GM04504 (cell line): ENCODE results near the gene SZT2.

ENCODE experiments used
- DNase-seq: peaks from one replicate; pipeline ENCODE4 v3.0.0-alpha.2; 2012; ENCODE audit warnings: low read depth

Gene SZT2

DNA sequence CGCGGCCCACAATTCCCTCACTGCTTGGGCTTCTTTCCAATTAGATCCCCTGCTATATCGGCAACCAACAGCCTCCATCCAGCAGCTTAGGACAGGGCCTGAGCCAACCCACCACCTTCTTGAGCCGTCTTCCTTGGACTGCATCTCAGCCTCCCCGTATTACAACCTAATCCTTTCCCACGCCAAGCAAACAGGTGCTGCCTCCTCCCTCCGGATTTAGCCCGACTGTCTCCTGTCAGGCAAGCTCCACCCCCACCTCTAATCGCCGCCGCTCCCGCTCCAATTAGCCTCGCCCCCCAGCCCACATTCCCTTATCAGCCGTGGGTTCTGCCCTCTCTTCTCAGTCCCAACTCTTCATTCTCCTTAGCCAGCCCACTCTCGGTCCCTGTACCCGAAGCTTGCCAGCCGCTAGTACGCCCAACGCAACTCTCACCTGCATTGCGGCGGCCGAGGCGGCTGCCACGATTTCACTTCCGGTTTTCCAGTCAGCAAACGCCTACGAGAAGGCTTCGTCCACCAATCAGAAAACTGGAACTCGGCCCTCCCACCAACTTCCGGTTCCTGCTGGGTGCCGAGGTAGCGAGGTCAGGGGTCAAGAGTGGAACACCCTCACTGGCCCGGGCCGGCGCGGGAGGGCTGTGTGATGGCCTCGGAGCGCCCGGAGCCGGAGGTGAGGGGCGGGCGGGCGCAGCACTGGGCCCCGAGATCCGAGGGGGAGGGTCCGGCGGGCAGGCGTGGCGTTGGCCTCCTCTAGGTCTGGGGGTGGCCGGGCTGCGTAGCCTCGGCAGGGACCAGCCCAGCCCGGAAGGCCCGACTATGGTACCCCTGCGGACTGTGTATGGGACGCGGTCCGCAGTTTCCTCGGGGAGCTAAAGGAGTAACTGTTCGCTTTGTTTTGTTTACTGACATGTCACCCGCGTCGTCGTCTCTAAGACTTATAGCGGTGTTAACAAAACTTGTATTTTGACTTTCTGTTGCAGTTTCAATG lies at the start of gene SZT2, which contains the start of gene MED8:
TSS of gene SZT2 (plus strand) at position 574 of the 988 bp plus-strand sequence. CDS start at position 644, 70 bp downstream.
TSS of gene MED8 (minus strand) at position 475 of the 988 bp plus-strand sequence. CDS start at position 439, 36 bp downstream.
- peak; percentile 87 for DNase-seq

DNA sequence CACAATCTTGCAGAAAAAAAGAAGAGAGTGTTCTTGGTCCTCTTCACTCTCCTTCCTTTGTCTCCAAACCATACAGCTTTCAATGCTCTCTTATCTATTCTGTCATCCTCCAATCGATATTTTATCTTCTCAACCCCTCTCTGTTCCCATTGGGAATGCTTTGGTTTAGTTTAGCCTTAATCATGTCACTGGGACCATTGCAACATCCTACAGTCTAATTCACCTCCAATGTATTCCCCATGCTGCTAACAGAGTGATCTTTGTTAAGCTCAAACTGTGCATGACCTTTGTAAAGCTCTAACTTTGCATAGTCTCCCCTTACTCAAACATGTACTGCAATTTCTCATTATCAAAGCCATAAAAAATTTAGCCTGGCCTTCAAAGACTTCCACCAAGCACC lies 49.1 kb upstream of the SZT2 start:
- DNase-seq = no peak

DNA sequence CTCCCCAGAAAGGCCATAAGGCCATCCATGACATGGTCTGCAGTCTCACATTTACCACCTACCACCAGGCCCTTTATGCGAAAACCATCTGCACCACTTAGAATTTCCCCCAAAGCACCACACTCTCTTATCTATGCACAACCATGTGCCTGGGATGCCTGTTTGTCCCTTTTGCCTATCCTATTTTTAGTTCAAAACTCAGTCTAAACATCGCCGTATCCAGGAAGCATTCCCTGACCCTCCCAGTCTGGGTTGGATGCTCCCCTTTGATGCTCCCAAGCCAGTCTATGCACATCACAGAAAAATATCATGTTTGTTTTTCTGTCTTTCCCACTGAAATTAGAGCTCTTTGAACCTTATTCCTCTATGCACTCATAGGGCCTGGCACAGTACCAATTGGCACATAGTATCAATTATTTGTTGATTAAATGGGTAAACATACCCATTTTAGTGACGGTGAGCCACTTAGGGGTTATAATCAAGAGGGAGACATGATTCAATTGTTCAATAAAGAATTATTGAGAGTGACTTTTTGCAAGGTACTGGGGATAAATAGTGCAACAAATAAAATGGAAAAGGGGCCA lies 45.3 kb upstream of the SZT2 start:
- DNase-seq = no peak

DNA sequence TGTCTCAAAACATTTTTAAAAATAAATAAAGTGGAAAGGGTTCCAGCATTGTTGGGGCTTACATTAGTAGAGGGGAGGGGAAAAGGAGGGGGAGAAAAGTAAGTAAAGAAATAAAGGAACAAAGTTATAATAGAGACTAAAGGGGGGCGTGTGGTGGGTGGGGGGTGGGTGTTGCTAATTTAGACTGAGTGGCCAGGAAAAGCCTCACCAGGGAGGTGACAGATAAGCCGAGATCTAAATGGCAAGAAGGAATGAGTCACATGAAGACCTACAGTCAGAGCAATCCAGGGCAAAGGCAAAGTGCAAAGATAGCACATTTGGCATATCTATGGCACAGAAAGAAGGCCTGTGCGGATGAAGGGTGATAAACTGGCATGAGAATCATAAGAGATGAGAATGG lies 44.6 kb upstream of the SZT2 start:
- DNase-seq = no peak

DNA sequence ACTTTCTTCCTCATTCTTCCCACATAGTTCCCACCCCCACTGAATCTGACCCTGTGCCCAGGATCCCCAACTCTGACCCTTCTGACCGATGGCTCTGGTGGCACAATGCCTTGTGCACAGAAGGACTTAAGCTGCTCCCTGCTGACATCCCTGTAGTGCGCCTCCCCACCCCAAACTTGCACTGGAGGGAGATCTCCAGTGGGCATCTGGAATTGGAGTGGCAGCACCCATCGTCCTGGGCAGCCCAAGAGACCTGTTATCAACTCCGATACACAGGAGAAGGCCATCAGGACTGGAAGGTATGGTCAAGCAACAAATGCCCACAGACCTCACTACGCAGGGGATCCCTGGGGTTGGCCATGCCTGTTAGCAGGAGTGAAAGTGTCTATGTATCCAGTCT lies 43.1 kb upstream of the SZT2 start:
- no peak for DNase-seq

DNA sequence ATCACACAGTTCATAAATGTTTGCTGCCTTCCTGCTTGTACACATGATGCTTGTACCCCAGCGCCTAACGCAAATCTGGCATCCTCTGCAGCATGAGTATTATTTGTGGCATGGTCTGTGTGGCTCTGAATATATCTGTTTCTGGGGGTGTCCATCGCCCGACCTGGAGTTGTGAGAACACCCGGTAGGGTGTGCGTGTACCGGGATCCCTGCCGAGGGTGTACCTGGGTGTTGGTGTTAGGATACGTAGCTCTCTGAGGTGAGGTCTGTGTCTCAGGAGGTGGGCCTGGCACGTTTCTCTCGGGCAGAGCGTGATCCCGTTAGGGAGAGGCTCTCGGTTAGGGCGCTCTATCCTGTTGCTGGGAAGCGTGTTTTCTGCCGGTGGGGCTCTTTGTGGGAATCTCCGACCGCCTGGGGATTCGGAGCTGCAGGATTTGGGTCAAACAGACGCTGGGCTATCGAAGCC lies 41.3 kb upstream of the SZT2 start:
- DNase-seq = no peak

DNA sequence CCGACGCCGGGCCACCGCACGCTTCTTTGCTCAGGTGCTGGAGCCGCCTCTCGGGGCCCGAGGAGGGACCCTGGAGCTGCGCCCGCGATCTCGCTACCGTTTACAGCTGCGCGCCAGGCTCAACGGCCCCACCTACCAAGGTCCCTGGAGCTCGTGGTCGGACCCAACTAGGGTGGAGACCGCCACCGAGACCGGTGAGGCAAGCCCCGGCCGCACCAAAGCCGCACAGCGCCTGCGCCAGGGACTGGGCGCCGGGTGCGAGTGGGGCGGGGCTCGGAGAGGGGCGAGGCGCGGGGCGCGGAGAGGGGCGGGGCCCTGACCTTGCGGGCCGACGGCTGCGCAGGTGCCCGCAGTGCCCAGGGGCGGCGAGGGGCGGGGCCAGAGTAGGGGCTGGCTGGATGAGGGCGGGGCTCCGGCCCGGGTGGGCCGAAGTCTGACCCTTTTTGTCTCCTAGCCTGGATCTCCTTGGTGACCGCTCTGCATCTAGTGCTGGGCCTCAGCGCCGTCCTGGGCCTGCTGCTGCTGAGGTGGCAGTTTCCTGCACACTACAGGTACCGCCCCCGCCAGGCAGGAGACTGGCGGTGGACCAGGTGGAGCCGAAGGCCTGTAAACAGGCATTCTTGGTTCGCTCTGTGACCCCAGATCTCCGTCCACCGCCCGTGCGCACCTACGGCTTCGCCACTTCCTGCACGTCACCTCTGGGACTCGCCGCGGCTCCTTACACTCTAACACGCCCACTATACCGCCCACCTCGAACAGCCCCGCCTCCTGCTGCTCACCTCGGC lies 40.7 kb upstream of the SZT2 start:
- no peak for DNase-seq

DNA sequence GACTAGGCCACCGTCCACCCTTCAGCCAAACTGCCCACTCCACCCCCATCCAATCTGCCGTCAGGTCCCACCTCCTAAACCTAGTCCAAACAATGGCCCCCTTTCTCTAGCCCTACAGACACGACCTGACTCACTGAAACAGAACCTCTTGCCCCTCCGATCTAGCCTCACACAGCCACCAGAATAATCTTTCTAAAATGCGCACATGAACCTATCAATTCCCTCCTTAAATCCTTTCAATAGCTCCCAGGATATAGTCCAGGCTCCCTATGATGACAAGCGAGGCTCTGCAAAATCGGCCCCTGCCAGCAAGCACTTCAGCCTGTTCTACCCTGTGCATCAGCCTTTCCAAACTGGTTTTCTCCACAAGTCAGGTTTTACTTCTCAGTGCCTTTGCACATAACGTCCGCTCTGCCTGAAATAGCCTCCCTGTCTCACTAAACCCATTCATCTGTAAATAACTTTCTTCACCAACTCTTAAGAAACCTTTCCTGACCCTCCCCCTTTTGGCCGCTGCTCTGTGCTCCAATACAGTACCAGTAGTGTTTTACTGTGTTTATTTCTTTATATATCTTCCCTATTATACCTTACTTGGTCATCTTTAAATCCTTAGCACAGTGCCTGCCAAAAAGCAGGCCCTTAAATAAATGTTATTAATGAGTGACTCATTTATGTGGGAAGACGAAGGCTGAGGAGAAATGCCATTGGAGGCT lies 39.9 kb upstream of the SZT2 start:
- no peak for DNase-seq

DNA sequence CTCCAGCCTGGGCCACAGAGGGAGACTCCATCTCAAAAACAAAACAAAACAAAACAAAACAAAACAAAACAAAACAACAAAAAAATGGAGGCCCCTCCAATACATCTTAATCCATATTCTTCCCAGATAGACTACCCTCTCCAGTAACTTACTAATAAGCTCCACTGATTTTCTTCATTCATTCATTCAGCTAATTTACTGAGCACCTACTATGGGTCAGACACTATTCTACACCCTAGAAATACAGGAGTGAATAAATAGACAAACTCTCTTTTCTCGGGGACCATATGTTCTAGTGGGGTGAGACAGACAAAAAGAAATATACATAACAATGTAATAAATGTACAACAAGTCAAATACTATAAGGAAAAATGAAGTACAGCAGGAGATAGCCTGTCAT lies 38.7 kb upstream of the SZT2 start:
- DNase-seq = no peak

DNA sequence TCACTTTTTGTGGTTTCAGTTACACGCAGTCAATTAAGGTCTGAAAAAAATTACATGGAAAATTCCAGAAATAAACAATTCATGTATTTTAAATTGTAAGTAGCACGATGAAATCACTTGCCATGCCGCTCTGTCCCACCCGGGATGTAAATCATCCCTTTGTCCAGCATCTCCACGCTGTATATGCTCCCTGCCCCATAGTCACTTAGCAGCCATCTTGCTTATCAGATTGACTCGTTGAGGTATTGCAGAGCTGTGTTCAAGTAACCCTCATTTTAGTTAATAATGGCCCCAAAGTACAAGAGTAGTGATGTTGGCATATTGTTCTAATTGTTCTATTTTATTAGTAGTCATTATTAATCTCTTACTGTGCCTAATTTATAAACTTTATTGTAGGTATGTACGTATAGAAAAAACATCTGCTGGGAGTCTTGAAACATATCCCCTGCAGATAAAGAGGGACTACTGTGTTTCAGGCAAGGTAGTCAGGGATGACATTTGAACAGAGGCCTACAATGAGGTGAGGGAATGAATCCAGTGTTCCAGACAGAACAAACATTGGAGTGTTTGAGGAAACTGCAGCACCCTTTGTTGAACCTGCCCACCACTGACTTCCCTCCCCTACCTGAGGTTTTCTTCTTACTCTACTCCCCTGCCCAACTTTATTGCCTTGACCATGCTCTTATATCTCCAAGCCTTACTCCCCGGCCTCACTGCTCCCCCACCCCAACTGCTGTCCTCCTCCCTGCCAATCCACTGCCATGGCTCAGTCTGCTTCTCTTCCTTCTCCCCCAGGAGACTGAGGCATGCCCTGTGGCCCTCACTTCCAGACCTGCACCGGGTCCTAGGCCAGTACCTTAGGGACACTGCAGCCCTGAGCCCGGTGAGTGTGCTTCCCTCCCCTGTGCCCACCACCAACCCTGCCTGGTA lies 38.0 kb upstream of the SZT2 start:
- DNase-seq = no peak

DNA sequence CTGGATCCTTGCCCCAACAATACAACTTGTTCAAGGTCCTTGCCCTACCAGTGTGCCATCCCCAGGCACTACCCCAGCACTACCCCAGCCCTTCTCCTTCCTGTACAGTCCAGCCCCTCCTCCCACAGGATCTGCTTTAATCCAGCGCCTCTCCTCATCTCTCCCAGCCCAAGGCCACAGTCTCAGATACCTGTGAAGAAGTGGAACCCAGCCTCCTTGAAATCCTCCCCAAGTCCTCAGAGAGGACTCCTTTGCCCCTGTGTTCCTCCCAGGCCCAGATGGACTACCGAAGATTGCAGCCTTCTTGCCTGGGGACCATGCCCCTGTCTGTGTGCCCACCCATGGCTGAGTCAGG lies 37.4 kb upstream of the SZT2 start:
- DNase-seq = no peak

DNA sequence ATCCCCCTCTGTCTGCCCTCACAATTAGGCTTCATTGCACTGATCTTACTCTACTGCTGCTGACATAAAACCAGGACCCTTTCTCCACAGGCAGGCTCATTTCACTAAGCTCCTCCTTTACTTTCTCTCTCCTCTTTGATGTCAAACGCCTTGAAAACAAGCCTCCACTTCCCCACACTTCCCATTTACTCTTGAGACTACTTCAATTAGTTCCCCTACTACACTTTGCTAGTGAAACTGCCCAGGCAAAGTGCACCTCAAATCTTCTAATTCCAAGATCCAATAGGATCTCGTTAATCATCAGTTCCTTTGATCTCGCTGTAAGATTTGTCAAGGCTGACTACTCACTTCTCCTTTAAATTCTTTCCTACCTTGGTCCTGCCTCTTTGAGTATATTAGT lies 36.8 kb upstream of the SZT2 start:
- DNase-seq = no peak

DNA sequence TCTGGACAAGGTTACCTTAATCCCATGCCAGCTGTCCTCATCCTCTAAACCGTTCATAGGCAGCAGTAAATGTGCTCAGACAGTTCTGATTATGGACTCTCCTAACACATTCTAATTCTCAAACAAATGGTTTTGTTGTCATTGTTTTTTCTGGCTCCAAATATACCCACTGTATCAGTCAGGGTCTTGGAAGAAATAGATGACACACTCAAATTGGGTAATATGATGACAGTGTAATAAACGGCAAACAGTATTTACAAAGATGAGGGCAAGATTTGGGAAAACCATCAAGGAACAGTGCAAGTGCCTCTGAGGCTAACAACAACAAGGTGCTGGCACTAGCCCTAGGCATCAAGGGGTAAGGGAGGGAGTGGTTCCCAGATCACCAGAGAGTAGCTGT lies 35.2 kb upstream of the SZT2 start:
- DNase-seq = no peak

DNA sequence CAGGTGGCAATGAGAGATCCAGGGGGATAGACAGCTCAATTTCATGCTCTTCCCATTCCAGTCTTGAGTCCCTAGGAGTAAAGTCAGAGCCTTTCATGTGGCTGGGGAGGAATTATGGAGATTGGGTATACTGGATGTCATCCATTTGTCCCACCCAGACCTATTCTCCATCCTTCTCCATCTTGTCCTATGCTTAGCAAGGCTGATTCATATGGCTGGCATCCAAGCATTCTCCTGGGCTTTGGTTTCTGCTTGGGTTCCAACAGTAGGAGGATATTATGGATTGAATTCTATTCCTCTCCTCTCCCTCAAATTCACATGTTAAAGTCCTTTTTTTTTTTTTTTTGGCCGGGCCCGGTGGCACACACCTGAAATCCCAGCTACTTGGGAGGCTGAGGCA lies 34.8 kb upstream of the SZT2 start:
- no peak for DNase-seq

DNA sequence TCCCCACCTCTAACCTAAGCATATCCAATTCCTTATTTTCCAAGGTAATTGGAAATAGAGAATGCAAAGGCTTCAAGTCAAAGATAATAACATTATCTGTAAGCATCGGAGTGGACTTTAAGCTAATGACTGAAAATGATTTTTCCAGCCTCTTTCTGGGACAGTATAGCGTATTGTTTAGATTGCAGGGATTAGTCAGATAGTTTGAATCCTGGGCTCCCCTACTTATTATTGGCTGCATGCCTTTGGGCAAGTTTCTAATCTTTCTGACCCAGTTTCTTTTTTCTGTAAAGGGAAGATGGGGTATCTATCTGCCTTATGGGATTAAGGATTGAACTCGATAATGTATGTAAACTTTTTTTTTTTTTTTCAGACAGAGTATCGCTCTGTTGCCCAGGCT lies 32.4 kb upstream of the SZT2 start:
- no peak for DNase-seq

DNA sequence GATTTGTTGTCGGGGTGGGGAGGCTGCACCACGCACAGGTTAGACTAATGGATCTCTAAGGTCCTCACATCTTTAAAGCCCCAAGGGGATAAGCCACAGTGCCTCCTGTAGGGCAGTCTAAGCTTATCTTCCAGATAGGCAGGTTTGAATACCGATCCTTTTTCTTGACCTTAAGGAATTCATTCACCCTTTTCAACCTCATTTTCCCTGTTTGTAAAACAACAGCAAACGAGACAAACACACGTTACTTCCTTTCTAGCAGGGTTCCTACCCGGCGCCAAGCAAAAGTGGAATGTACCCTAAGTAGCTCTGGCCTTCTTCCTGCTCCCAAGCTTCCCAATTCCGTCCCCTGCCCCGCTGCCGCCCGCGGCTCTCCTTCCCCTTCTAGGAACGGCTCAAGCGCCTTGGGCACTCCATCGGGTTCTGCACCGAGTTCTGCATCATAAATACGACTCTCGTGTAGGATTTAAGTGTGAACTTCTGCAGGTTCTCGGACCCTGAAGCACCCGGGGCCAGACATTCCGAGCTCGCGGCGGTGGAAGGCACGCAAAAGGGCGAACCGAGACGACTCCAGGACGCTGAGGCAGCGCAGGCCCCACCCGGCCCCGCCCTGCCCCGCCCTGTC lies 31.5 kb upstream of the SZT2 start:
- no peak for DNase-seq

DNA sequence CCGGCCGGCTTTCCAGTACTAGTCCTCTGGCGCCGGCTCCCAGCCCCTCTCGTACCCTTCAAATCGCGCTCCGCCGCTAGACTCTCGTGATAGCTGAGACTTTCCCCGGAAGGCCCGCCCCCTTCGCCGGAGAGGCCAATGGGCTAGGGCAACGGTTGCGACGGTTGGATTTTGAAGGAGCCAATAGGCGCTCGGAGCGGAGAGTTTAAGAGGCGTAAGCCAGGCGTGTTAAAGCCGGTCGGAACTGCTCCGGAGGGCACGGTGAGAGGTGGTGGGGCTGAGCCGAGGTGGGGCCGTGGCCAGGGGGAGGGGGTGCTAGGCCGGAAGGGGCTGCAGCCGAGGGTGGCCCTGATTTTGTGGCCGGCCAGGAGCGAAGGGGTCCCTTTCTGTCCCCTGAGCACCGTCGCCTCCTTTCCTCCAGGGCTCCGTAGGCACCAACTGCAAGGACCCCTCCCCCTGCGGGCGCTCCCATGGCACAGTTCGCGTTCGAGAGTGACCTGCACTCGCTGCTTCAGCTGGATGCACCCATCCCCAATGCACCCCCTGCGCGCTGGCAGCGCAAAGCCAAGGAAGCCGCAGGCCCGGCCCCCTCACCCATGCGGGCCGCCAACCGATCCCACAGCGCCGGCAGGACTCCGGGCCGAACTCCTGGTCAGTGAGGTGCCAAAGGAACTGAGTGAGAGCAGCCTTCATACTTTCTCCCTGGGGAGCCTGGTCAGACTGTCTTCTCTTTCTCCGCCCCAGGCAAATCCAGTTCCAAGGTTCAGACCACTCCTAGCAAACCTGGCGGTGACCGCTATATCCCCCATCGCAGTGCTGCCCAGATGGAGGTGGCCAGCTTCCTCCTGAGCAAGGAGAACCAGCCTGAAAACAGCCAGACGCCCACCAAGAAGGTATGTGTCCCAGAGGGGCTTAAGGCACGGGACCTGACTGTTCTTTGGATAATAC lies 30.7 kb upstream of the SZT2 start, which contains the start of gene CDC20:
TSS of gene CDC20 (plus strand) at position 236 of the 948 bp plus-strand sequence. CDS start at position 471, 235 bp downstream.
- DNase-seq = peak; percentile 93

DNA sequence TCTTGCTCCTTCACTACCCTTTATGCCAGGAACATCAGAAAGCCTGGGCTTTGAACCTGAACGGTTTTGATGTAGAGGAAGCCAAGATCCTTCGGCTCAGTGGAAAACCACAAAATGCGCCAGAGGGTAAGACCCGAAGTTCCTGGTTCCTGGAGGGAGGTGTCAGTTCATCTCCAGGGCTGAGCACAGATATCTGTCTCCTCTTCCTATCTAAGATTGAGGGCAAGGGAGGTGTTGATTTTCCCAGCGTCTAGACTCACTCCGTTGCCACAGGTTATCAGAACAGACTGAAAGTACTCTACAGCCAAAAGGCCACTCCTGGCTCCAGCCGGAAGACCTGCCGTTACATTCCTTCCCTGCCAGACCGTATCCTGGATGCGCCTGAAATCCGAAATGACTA lies 30.0 kb upstream of the SZT2 start:
- DNase-seq = no peak

DNA sequence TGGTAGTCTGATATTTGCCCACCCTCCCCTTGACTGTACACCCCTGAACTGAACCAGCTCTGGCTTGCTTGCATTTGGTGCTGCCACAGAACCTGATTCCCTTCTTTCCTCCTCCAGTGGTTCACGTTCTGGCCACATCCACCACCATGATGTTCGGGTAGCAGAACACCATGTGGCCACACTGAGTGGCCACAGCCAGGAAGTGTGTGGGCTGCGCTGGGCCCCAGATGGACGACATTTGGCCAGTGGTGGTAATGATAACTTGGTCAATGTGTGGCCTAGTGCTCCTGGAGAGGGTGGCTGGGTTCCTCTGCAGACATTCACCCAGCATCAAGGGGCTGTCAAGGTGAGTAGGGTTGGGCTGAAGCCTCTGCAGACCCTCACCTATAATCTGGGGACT lies 29.1 kb upstream of the SZT2 start:
- no peak for DNase-seq
